Adrenal gland (tissue), 5 donors: ENCODE measurements around the gene FAF1.

Source experiments
- POLR2A ChIP-seq, 2 donors: fragments of 450-650 bp; IDR thresholded peaks; one replicate each; pipeline ENCODE4 v1.6.1; 2017; ENCODE audit warnings: antibody characterized with exemption in 2 of 2, mild to moderate bottlenecking in 2 of 2, moderate library complexity in 1 of 2
- TF ChIP-seq, protein P1 (sequence below), 6 experiments: fragments of 450-650 bp in 4 of 6; fragments of 200-600 bp in 2 of 6; sonication (generic) in 1 of 6; IDR thresholded peaks; 1 replicate in 5 of 6; 2 replicates in 1 of 6; pipeline versions ENCODE4 v1.5.1 to v1.8.0; 2016 to 2021; ENCODE audit warnings: antibody characterized with exemption in 6 of 6, mild to moderate bottlenecking in 2 of 6, moderate library complexity in 1 of 6
- donor health status: DM: no; HTN: no; CAD: no.

DNA sequence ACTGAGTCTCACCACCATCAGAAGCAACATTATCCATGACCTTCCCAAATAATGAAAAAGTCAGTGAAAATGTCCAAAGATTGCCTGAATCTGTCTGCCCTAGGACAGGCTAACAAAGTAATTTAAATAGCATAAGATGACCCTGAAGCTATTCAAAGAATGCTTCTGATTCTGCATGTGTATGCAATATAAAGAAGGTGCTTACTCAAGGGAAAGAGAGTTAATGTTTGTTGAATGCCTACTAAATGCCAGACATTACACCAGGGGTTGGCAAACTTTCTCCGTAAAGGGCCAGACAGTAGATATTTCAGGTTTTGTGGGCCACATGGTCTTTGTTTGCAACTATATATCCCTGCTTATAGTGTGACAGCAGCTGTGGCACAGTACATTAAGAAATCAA is 314.9 kb downstream of the FAF1 start:
- TF ChIP-seq, protein P1, sequence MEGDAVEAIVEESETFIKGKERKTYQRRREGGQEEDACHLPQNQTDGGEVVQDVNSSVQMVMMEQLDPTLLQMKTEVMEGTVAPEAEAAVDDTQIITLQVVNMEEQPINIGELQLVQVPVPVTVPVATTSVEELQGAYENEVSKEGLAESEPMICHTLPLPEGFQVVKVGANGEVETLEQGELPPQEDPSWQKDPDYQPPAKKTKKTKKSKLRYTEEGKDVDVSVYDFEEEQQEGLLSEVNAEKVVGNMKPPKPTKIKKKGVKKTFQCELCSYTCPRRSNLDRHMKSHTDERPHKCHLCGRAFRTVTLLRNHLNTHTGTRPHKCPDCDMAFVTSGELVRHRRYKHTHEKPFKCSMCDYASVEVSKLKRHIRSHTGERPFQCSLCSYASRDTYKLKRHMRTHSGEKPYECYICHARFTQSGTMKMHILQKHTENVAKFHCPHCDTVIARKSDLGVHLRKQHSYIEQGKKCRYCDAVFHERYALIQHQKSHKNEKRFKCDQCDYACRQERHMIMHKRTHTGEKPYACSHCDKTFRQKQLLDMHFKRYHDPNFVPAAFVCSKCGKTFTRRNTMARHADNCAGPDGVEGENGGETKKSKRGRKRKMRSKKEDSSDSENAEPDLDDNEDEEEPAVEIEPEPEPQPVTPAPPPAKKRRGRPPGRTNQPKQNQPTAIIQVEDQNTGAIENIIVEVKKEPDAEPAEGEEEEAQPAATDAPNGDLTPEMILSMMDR (IDR thresholded peaks at IDR 0.05), result no peak
- no peak for TF ChIP-seq POLR2A (IDR thresholded peaks at IDR 0.05)
